HG02970 (cell line): ENCODE data around the gene MROH8.

Experiments
- ATAC-seq: cut with Tn5 transposase; IDR thresholded peaks from one replicate; pipeline ENCODE4 v1.9.1; 2021; ENCODE audit warnings: mild to moderate bottlenecking, moderate library complexity, moderate number of reproducible peaks; ENCODE audit not compliant: unreplicated experiment, low FRiP score

MROH8 gene

DNA sequence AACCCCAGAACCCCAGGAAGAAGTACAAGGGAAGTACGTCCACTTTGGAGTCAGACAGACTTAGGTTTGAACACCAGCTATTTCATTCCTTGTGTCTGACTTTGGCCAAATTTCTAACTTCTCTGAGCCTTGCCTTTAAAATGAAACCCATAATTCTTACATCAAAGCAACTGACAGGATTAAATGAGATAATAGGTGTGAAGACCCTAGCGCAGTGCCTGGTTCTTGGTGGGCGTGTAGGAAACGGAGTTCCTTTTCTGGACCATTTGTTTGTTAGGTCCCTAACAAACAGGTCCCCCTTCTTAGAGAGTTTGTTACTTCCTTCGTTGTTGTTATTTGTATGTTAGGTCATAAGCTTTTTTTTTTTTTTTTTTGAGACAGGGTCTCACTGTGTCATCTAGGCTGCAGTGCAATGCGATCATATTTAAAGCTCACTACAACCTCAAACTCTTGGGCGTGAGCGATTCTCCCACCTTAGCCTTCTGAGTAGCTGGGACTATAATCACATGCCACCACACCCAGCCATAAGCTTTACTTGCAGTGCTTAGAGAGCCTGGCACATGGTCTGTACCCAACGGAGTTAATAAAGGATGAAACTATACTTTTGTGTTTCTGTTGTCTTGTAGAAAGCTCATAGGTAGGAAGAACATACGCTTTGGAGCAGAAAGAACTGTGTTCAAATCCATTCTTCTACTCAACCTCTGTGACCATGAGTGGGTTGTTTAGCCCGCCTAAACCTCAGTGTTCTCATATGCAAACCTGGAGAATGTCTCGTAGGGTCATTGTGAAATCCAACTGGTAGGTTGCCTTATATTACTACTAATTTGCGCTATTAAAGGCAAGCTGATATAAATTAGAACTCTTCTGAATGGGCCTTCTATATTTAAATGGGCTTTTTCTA lies 21.8 kb upstream of the MROH8 start:
- no peak for ATAC-seq

DNA sequence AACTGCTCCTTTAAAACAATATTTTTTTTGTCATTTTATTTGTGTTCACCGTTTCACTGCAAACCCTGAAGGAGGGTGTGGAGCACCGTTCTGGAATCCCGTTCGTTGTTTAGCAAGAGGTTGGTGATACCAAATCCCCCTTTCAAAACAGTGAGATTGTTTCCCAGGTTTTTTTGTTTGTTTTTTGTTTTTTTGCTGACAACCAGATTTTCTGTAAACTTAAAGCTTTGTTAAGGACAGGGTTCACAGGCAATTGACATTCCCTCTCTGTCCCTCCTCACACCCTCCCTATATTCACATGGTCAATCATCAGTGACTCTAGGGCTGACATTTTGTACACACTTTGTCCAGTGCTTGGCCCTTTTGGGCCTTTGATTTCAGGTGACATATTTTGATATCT lies 21.0 kb upstream of the MROH8 start:
- ATAC-seq, result no peak

GRCh38 chr20:37198932-37199660 lies 19.7 kb upstream of the MROH8 start:
- no peak for ATAC-seq

DNA sequence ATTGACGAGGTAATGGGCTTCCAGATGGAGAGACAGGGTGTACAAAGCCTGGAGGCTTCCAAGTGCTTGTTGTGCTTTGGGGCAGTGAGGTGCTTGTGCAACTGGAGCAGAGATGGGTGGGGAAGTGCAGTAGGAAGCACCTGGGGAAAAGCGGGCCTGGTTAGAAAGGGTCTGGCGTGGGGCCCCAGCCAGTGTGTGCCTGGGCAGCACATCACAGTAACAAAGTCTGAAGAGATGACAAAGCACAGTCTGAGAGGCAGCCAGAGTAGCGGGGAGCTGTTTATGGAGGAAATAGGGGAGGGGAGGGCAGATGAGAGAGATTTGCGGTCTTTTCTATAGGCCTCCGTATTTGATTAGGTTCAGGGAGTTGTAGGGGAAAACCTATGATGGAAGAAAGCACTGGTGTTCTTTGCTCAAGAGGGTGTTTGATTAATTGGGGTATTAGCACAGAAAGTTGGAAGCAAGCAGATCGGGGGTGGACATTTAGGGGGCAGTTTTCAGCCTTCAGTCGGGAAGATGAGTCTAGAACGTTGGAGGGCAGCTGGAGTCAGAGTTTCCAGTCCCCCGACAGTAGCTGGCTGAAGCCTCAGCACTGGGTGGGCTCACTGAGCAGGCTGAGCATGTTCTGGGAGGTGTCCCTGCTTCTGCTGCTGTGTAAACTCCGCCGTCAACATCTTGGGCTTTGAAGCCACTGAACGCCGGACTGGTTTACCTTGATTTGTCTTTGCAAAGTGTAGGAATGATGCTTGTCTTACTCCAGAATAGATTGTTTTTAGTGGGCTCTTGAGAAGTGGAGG lies 15.5 kb upstream of the MROH8 start:
- ATAC-seq, result no peak

- no peak for ATAC-seq
Measured at GRCh38 chr20:37193821-37194220, 14.5 kb upstream of the MROH8 start.

- ATAC-seq, result no peak
Measured at GRCh38 chr20:37193226-37193625, 13.9 kb upstream of the MROH8 start.

GRCh38 chr20:37192137-37192854 lies 12.9 kb upstream of the MROH8 start:
- no peak for ATAC-seq

- ATAC-seq, result no peak
Measured at GRCh38 chr20:37190354-37191112, 11.2 kb upstream of the MROH8 start.

DNA sequence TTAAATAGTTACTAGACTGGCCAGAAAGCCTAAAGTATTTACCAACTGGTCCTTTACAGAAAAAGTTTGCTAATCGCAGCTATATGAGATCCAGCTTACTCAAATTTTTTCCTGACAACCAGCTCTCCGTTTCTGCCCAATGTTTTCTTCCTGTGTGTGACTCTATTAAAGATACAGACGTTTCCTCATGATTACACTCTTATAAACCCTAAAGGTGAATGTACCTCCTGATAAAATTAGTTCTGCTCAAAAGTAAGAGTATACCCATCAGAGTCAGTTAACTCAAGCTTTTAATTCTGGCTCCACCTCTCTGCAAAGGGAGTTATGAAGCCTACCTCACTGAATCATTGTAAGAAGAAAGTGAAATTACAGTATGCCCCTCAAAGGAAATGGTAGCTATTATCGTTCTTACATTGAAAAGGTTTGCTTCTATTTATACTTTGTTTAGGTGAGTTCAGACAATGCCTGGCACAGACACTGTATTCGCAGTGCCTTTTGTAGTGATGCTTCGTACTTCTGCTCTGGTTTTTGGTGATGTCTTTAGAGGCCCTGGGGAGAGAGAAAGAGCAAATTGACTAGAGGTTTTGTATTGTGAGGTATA lies 10.2 kb upstream of the MROH8 start:
- no peak for ATAC-seq

DNA sequence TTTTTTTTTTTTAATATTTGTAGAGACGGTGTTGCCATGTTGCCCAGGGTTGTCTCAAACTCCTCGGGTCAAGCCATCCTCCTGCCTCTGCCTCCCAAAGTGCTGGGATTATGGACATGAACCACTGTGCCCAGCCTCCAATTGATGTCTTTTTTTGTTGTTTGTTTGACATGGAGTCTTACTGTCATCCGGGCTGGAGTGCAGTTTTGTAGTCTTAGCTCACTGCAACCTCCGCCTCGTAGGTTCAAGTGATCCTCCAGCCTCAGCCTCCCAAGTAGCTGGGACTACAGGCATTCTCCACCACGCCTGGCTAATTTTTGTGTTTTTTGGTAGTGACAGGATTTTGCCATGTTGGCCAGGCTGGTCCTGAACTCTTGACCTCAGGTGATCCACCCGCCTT lies 9.4 kb upstream of the MROH8 start:
- no peak for ATAC-seq

DNA sequence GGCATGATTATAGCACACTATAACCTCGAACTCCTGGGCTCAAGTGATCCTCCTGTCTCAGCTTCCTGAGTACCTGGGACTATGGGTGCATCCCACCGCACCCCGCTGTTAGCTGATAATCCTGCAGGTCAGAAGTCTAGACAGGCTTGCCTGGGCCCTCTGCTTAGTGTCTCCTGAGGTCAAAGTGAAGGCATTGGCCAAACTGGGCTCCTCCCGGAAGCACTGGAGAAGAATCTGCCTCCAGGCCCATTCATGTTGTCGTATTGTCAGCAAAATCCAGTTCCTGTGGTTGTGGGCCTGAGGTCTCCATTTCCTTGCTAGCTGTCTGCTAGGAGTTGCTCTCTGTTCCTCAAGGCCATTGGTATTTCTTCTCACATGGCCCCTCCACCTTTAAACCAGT lies 6.3 kb upstream of the MROH8 start:
- no peak for ATAC-seq

- ATAC-seq, result no peak
Measured at GRCh38 chr20:37179683-37180524, 556 bp upstream of the MROH8 start.

GRCh38 chr20:37172836-37173235 lies 6.5 kb downstream of the MROH8 start:
- ATAC-seq, result no peak

DNA sequence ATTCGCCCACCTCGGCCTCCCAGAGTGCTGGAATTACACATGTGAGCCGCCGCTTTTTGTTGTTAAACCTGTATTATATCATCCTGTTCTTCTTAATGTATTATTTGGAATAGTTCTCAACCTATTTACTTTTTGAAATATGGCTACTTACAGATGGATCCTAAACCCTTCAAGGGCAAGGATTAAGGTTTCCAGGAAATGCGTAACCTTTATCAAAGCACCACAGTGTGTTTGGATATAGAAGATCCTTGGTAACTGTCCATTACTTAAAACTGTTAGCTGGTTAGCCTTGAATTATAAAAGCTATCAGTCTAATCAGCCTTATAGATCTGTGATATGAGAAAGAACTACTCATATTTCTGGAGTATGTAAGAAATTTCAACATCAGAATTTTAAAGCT lies 12.5 kb downstream of the MROH8 start:
- ATAC-seq, result no peak

DNA sequence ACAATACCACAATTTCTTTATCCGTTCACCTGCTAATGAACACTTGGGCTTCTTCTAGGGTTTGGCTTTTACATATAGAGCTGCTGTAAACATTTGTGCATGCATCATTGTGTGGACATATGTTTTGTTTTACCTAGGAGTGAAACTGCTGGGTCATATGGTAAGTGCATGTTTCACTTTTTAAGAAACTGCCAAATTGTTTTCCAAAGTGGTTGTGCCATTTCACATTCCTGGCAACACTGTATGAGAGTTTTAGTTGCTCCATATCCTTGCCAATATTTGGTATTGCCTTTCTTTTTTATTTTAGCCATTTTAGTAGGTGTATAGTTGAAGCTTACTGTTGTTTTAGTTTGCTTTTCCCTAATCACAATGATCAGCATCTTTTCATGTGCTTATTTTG lies 14.3 kb downstream of the MROH8 start:
- ATAC-seq, result no peak

GRCh38 chr20:37163832-37164554 lies 15.4 kb downstream of the MROH8 start:
- no peak for ATAC-seq

- ATAC-seq, result no peak
Measured at GRCh38 chr20:37162646-37163045, 16.7 kb downstream of the MROH8 start.
